DOHH2 (cell line): ENCODE measurements around the gene CENPP.

Experiments used
- EZH2phosphoT487 ChIP-seq: fragments of 200-600 bp; sonication (generic); IDR thresholded peaks from 2 replicates; pipeline ENCODE4 v1.6.1; 2017; ENCODE audit warnings: borderline replicate concordance, mild to moderate bottlenecking, antibody characterized with exemption, low read length, moderate library complexity, mixed read lengths
- TF ChIP-seq, protein P1 (sequence below): fragments of 200-600 bp; sonication (generic); IDR thresholded peaks from one replicate; pipeline ENCODE4 v1.5.1; 2014; ENCODE audit warnings: antibody characterized with exemption, mild to moderate bottlenecking, low read depth, low read length; ENCODE audit not compliant: poor library complexity, severe bottlenecking

- TF ChIP-seq, protein P1, sequence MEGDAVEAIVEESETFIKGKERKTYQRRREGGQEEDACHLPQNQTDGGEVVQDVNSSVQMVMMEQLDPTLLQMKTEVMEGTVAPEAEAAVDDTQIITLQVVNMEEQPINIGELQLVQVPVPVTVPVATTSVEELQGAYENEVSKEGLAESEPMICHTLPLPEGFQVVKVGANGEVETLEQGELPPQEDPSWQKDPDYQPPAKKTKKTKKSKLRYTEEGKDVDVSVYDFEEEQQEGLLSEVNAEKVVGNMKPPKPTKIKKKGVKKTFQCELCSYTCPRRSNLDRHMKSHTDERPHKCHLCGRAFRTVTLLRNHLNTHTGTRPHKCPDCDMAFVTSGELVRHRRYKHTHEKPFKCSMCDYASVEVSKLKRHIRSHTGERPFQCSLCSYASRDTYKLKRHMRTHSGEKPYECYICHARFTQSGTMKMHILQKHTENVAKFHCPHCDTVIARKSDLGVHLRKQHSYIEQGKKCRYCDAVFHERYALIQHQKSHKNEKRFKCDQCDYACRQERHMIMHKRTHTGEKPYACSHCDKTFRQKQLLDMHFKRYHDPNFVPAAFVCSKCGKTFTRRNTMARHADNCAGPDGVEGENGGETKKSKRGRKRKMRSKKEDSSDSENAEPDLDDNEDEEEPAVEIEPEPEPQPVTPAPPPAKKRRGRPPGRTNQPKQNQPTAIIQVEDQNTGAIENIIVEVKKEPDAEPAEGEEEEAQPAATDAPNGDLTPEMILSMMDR, result no peak
- no peak for TF ChIP-seq EZH2phosphoT487
Observed at GRCh38 chr9:92476962-92477361, 151.2 kb downstream of the CENPP start.
